ENCODE results near the gene SUN3.

DNA sequence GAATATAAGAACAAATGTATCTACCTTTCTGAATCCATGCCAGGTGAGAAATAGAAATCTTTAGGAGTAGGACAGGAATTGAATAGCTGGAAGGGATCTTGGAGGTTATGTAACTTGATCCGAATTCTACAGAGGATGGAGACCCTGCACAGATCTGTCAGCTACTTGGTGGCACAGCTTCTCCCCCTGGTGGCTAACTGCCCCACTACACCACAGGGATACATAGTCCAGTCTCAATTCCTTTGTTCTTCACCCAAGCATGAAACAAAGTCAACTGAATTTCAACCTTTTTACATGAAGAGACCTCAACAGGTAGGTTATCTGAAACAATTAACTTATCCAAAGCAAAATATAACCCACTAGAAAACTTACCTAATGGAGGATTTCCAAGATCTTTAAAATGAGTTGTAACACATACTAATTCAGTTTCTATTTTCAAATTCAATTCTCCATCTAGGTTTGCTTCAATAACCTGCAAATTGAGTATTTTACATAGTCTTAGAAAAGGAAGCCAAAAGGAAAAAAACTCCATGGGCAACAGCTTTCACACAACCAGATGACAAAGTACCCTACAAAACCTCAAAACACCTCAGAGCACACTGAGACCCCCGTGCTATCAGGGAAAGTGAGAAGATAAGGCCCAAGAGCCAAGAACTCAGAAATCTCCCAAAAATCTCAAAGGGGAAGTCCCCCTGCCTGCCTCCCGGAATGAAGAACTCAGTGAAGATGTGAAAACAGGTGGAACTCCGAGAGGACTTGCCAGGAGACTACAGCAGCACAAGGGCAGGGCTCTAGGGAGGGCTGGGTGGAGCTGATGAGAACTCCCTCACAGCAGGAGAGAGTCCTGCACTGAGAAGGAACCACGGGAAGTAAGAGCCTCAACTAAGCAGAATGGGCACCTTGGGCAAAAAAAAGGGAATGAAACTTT is 59.8 kb downstream of the SUN3 start:
- TF ChIP-seq, protein P1, sequence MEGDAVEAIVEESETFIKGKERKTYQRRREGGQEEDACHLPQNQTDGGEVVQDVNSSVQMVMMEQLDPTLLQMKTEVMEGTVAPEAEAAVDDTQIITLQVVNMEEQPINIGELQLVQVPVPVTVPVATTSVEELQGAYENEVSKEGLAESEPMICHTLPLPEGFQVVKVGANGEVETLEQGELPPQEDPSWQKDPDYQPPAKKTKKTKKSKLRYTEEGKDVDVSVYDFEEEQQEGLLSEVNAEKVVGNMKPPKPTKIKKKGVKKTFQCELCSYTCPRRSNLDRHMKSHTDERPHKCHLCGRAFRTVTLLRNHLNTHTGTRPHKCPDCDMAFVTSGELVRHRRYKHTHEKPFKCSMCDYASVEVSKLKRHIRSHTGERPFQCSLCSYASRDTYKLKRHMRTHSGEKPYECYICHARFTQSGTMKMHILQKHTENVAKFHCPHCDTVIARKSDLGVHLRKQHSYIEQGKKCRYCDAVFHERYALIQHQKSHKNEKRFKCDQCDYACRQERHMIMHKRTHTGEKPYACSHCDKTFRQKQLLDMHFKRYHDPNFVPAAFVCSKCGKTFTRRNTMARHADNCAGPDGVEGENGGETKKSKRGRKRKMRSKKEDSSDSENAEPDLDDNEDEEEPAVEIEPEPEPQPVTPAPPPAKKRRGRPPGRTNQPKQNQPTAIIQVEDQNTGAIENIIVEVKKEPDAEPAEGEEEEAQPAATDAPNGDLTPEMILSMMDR (IDR thresholded peaks at IDR 0.05): peak; percentile 62 to 83 (median 69)
- no peak for TF ChIP-seq EP300 (IDR thresholded peaks at IDR 0.05)

Data from tibial nerve (tissue), 4 donors.